HG03066 (cell line): Measurements from ENCODE around the gene CHCHD6.

ENCODE experiments used
- ATAC-seq: cut with Tn5 transposase; IDR thresholded peaks from one replicate; pipeline ENCODE4 v1.9.1; 2021; ENCODE audit warnings: low read depth; ENCODE audit not compliant: unreplicated experiment

The CHCHD6 gene

GRCh38 chr3:126954141-126954842 is 250.3 kb downstream of the CHCHD6 start:
- peak; percentile 67 for ATAC-seq

GRCh38 chr3:126955004-126955790 is 251.2 kb downstream of the CHCHD6 start:
- peak; percentile 81 for ATAC-seq

- ATAC-seq = no peak
Observed at GRCh38 chr3:126956361-126956760, 252.3 kb downstream of the CHCHD6 start.

- no peak for ATAC-seq
Observed at GRCh38 chr3:126956866-126957650, 253.0 kb downstream of the CHCHD6 start.

GRCh38 chr3:126957776-126958637 is 254.0 kb downstream of the CHCHD6 start:
- ATAC-seq = no peak

GRCh38 chr3:126958638-126959085 is 254.6 kb downstream of the CHCHD6 start:
- no peak for ATAC-seq

- ATAC-seq = no peak
Observed at GRCh38 chr3:126959136-126959920, 255.3 kb downstream of the CHCHD6 start.

GRCh38 chr3:126959921-126960603 is 256.0 kb downstream of the CHCHD6 start:
- no peak for ATAC-seq

- ATAC-seq = no peak
Observed at GRCh38 chr3:126960604-126960995, 256.6 kb downstream of the CHCHD6 start.

GRCh38 chr3:126961191-126961790 is 257.3 kb downstream of the CHCHD6 start:
- ATAC-seq = no peak

- ATAC-seq = no peak
Observed at GRCh38 chr3:126961791-126962461, 257.9 kb downstream of the CHCHD6 start.

GRCh38 chr3:126962756-126963155 is 258.7 kb downstream of the CHCHD6 start:
- ATAC-seq = no peak

GRCh38 chr3:126963261-126964190 is 259.5 kb downstream of the CHCHD6 start:
- ATAC-seq = no peak

- no peak for ATAC-seq
Observed at GRCh38 chr3:126964261-126964660, 260.2 kb downstream of the CHCHD6 start.

GRCh38 chr3:126964950-126965349 is 260.9 kb downstream of the CHCHD6 start:
- ATAC-seq = no peak

- ATAC-seq = no peak
Observed at GRCh38 chr3:126965526-126966080, 261.6 kb downstream of the CHCHD6 start.

GRCh38 chr3:126967386-126967785 is 263.3 kb downstream of the CHCHD6 start:
- no peak for ATAC-seq
